ENCODE measurements around the gene DCDC2B. TPM values are rescaled to one million over a fixed set of nuclear protein-coding genes. Genes with fewer than 3 reads are reported as not detected.

The DCDC2B gene
- total and polyA plus RNA-seq, 2 of the 13 experiments (the other 11 are each of a cell fraction or from before 2014, with no cell fraction given), result not detected

GRCh38 chr1:32179443-32180185 is 29.3 kb upstream of the DCDC2B start, which contains the start of gene TXLNA (continued):
- TF ChIP-seq ZNF362 (CRISPR knock-in tag; IDR thresholded peaks at IDR 0.05; ENCODE audit: borderline replicate concordance) (no peak), ZNF205 (CRISPR knock-in tag; IDR thresholded peaks at IDR 0.05) (peak; percentile 50), NFKB2 (CRISPR knock-in tag; IDR thresholded peaks at IDR 0.05; ENCODE audit: borderline replicate concordance) (peak; percentile 90; the same call in 1 of the 2 replicates), HCFC1 (IDR thresholded peaks at IDR 0.05; ENCODE audit: low read depth, low read length) (0 out of 2 replicates have a peak, but pooled peaks have one; percentile 11), SNAI1 (CRISPR knock-in tag; IDR thresholded peaks at IDR 0.05; ENCODE audit: borderline replicate concordance) (0 out of 2 replicates have a peak, but pooled peaks have one; percentile 41), MAFF (IDR thresholded peaks at IDR 0.05; ENCODE audit: low read depth, low read length) (no peak), NR0B2 (CRISPR knock-in tag; IDR thresholded peaks at IDR 0.05) (peak; percentile 92; the same call in 1 of the 2 replicates), TEAD2 (CRISPR knock-in tag; IDR thresholded peaks at IDR 0.05) (no peak; the same call in 1 of the 2 replicates), ZNF124 (CRISPR knock-in tag; IDR thresholded peaks at IDR 0.05) (peak; percentile 86; the same call in 1 of the 2 replicates), SMARCC2 (IDR thresholded peaks at IDR 0.05) (no peak), ZFAT (CRISPR knock-in tag; conservative IDR thresholded peaks at IDR 0.05) (0 out of 2 replicates have a peak, but pooled peaks have one; percentile 30), CHD4 (IDR thresholded peaks at IDR 0.05; ENCODE audit: borderline replicate concordance, low read length) (no peak; the same call in 1 of the 2 replicates), ZNF431 (CRISPR knock-in tag; IDR thresholded peaks at IDR 0.05; ENCODE audit: borderline replicate concordance, low read depth) (peak; percentile 90), PBX3 (CRISPR knock-in tag; IDR thresholded peaks at IDR 0.05; ENCODE audit: borderline replicate concordance) (no peak; the same call in 1 of the 2 replicates), SP5 (CRISPR knock-in tag; IDR thresholded peaks at IDR 0.05; ENCODE audit: borderline replicate concordance, low read depth) (peak; percentile 49; the same call in 1 of the 2 replicates), PATZ1 (CRISPR knock-in tag; IDR thresholded peaks at IDR 0.05) (peak; percentile 21), ZBTB7B (CRISPR knock-in tag; IDR thresholded peaks at IDR 0.05) (peak; percentile 36; the same call in 1 of the 2 replicates), HDAC6 (IDR thresholded peaks at IDR 0.05; ENCODE audit: low read depth, low read length) (no peak), IRF2 (CRISPR knock-in tag; IDR thresholded peaks at IDR 0.05) (peak; percentile 84; the same call in 1 of the 2 replicates)
